Measurements from ENCODE around the gene RAB3D. TPM values are rescaled to one million over a fixed set of nuclear protein-coding genes. Genes with fewer than 3 reads are reported as not detected.

Gene RAB3D
- total RNA-seq, 6 experiments from 2014 or later: 2.7 to 4.5 (median 4.0) TPM

- H3K9me3 ChIP-seq: no peaks in the 10 kb centered on the region
- DNase-seq (peak in 1 of 3 donors; percentile 50), ATAC-seq (peak in 1 of 4 donors; percentile 16)
- H3K27ac ChIP-seq: peak overlapping the region in 1 of 3 donors; percentile 56
- WGBS (ENCODE audit: insufficient coverage, low coverage, low lambda C conversion rate, missing lambda C conversion rate): no CpG with 5 or more reads among the region's 8 CpGs
- peak; percentile 37 to 60 (median 46) for TF ChIP-seq CTCF (IDR thresholded peaks at IDR 0.05)
- peak; percentile 14 for TF ChIP-seq POLR2A (IDR thresholded peaks at IDR 0.05)
- H3K4me3 ChIP-seq: no peak overlapping the region
- intact Hi-C loops (cut with DNase I): no loop called here
- H3K36me3 ChIP-seq: no peaks in the 10 kb centered on the region
- H3K4me1 ChIP-seq: peaks cover 0 to 33% (median 14%) of the 10 kb centered on the region in 4 donors
- H3K27me3 ChIP-seq: no peaks in the 10 kb centered on the region
Observed at GRCh38 chr19:11378319-11379189, 39.1 kb upstream of the RAB3D start.

GRCh38 chr19:11377756-11378155 lies 38.3 kb upstream of the RAB3D start:
- TF ChIP-seq POLR2A (IDR thresholded peaks at IDR 0.05) (no peak), CTCF (IDR thresholded peaks at IDR 0.05) (no peak)
- DNase-seq: no peak
- Histone ChIP-seq H3K4me3 (no peak overlapping the region), H3K9me3 (no peaks in the 10 kb centered on the region), H3K27ac (peak overlapping the region in 1 of 3 donors; percentile 9), H3K4me1 (peaks cover 0 to 34% (median 14%) of the 10 kb centered on the region in 4 donors), H3K36me3 (no peaks in the 10 kb centered on the region), H3K27me3 (no peaks in the 10 kb centered on the region)
- ATAC-seq: no peak
- 88% methylated on average over 1 of the region's 3 CpGs for WGBS (ENCODE audit: insufficient coverage, low coverage, low lambda C conversion rate, missing lambda C conversion rate)
- intact Hi-C loops (cut with DNase I): no loop called here

GRCh38 chr19:11377237-11377636 lies 37.8 kb upstream of the RAB3D start:
- peak overlapping the region in 1 of 3 donors; percentile 9 for H3K27ac ChIP-seq
- ATAC-seq (no peak), DNase-seq (peak in 1 of 3 donors; percentile 67)
- intact Hi-C loops (cut with DNase I): no loop called here
- H3K36me3 ChIP-seq: no peaks in the 10 kb centered on the region
- H3K4me1 ChIP-seq: peaks cover 0 to 34% (median 14%) of the 10 kb centered on the region in 4 donors
- H3K4me3 ChIP-seq: no peak overlapping the region
- H3K27me3 ChIP-seq: no peaks in the 10 kb centered on the region
- H3K9me3 ChIP-seq: no peaks in the 10 kb centered on the region
- TF ChIP-seq POLR2A (IDR thresholded peaks at IDR 0.05) (no peak), CTCF (IDR thresholded peaks at IDR 0.05) (no peak)

- Histone ChIP-seq H3K36me3 (no peaks in the 10 kb centered on the region), H3K4me3 (peak overlapping the region; percentile 48 to 73 (median 64)), H3K27me3 (no peaks in the 10 kb centered on the region), H3K9me3 (no peaks in the 10 kb centered on the region), H3K27ac (peak overlapping the region; percentile 68 to 93 (median 89)), H3K4me1 (peaks cover 0 to 26% (median 13%) of the 10 kb centered on the region in 4 donors)
- intact Hi-C loops (cut with DNase I): no loop called here
- TF ChIP-seq POLR2A (IDR thresholded peaks at IDR 0.05) (peak; percentile 95), CTCF (IDR thresholded peaks at IDR 0.05) (no peak)
- WGBS (ENCODE audit: insufficient coverage, low coverage, low lambda C conversion rate, missing lambda C conversion rate): 0% methylated on average over 18 of the region's 27 CpGs
- peak; percentile 81 to 85 (median 84) for DNase-seq
- peak; percentile 18 to 28 (median 21) for ATAC-seq
Observed at GRCh38 chr19:11375143-11375948, 35.9 kb upstream of the RAB3D start.

Data from right lobe of liver (tissue), 6 donors.